Measurements from ENCODE around the gene FOXP4. TPM values are rescaled to one million over a fixed set of nuclear protein-coding genes. Genes with fewer than 3 reads are reported as not detected.

FOXP4 gene
- total RNA-seq, 1 experiment from 2014 or later, result 4.6 TPM

GRCh38 chr6:41519745-41520699, 26.2 kb upstream of the FOXP4 start:
- no peak for DNase-seq (ENCODE audit: low read depth)

- no peak for DNase-seq (ENCODE audit: low read depth)
These were observed 23.2 kb upstream of the FOXP4 start for GRCh38 chr6:41522780-41523548.

- DNase-seq (ENCODE audit: low read depth), result no peak
These were observed 22.1 kb upstream of the FOXP4 start for GRCh38 chr6:41523915-41524633.

GRCh38 chr6:41524634-41525011, 21.6 kb upstream of the FOXP4 start:
- no peak for DNase-seq (ENCODE audit: low read depth)

- no peak for DNase-seq (ENCODE audit: low read depth)
These were observed 18.3 kb upstream of the FOXP4 start for GRCh38 chr6:41527721-41528408.

GRCh38 chr6:41528409-41528963, 17.7 kb upstream of the FOXP4 start:
- DNase-seq (ENCODE audit: low read depth), result no peak

- no peak for DNase-seq (ENCODE audit: low read depth)
These were observed 17.1 kb upstream of the FOXP4 start for GRCh38 chr6:41529049-41529448.

GRCh38 chr6:41529970-41530369, 16.2 kb upstream of the FOXP4 start:
- DNase-seq (ENCODE audit: low read depth), result no peak

- DNase-seq (ENCODE audit: low read depth), result no peak
These were observed 15.7 kb upstream of the FOXP4 start for GRCh38 chr6:41530476-41530875.

GRCh38 chr6:41531016-41531415, 15.2 kb upstream of the FOXP4 start:
- no peak for DNase-seq (ENCODE audit: low read depth)

GRCh38 chr6:41531591-41532582, 14.3 kb upstream of the FOXP4 start:
- no peak for DNase-seq (ENCODE audit: low read depth)

GRCh38 chr6:41535766-41536165, 10.4 kb upstream of the FOXP4 start:
- no peak for DNase-seq (ENCODE audit: low read depth)

- no peak for DNase-seq (ENCODE audit: low read depth)
These were observed 9.1 kb upstream of the FOXP4 start for GRCh38 chr6:41536795-41537758.

GRCh38 chr6:41538556-41539182, 7.5 kb upstream of the FOXP4 start:
- no peak for DNase-seq (ENCODE audit: low read depth)

GRCh38 chr6:41539204-41539603, 7.0 kb upstream of the FOXP4 start:
- no peak for DNase-seq (ENCODE audit: low read depth)

GRCh38 chr6:41541364-41541763, 4.8 kb upstream of the FOXP4 start:
- DNase-seq (ENCODE audit: low read depth), result no peak

- no peak for DNase-seq (ENCODE audit: low read depth)
These were observed 3.1 kb upstream of the FOXP4 start for GRCh38 chr6:41543087-41543486.

- no peak for DNase-seq (ENCODE audit: low read depth)
These were observed 906 bp upstream of the FOXP4 start for GRCh38 chr6:41545247-41545702.

Data from LHCN-M2 (cell line).